ENCODE results near the gene TLE6.

GRCh38 chr19:3027292-3027691 lies 49.9 kb downstream of the TLE6 start:
- TF ChIP-seq SIN3A (IDR thresholded peaks at IDR 0.05; ENCODE audit: borderline replicate concordance, insufficient read depth, low read length) (no peak), POLR2AphosphoS5 (IDR thresholded peaks at IDR 0.05; ENCODE audit: low read depth, low read length) (no peak)

All from PFSK-1 (cell line).